DND-41 (cell line): Measurements from ENCODE around the gene FBXO39.

ENCODE experiments used
- ATAC-seq: fragments of 200-7000 bp; cut with Tn5 transposase; 3 replicates; pipeline ENCODE4 v1.9.1; 2021; ENCODE audit warnings: low read depth; ENCODE audit not compliant: insufficient read depth
- DNase-seq: peaks from one replicate; pipeline ENCODE4 v3.0.0-alpha.2; 2020
- H2AFZ ChIP-seq: 2 replicates; pipeline ENCODE4 v1.6.0; 2012; ENCODE audit warnings: low read depth, low read length
- H3K27ac ChIP-seq: 2 replicates; pipeline ENCODE4 v1.5.1; 2012; ENCODE audit warnings: low read length, inconsistent platforms
- H3K27me3 ChIP-seq: fragments of 200-600 bp; sonication (generic); 2 replicates; pipeline ENCODE4 v1.6.0; 2012; ENCODE audit warnings: low read length, mild to moderate bottlenecking, inconsistent platforms; ENCODE audit not compliant: insufficient read depth, poor library complexity
- H3K36me3 ChIP-seq: 2 replicates; pipeline ENCODE4 v1.5.1; 2012; ENCODE audit warnings: low read length, inconsistent platforms; ENCODE audit not compliant: insufficient read depth
- H3K4me1 ChIP-seq: 2 replicates; pipeline ENCODE4 v1.5.1; 2012; ENCODE audit warnings: mild to moderate bottlenecking, low read length; ENCODE audit not compliant: insufficient read depth
- H3K4me2 ChIP-seq: 2 replicates; pipeline ENCODE4 v1.6.0; 2012; ENCODE audit warnings: mild to moderate bottlenecking, moderate library complexity, low read length, inconsistent platforms; ENCODE audit not compliant: insufficient read depth
- H3K4me3 ChIP-seq, 2 experiments: fragments of 200-600 bp in 1 of 2; shearing (Covaris generic) in 1 of 2; 2 replicates each; pipeline ENCODE4 v1.5.1; 2012 to 2016; ENCODE audit warnings: inconsistent platforms in 2 of 2, low read length in 2 of 2, mild to moderate bottlenecking in 2 of 2, low read depth in 1 of 2, moderate library complexity in 1 of 2
- H3K79me2 ChIP-seq: 2 replicates; pipeline ENCODE4 v1.6.0; 2012; ENCODE audit warnings: low read length, inconsistent platforms; ENCODE audit not compliant: insufficient read depth
- H3K9ac ChIP-seq: 2 replicates; pipeline ENCODE4 v1.6.0; 2012; ENCODE audit warnings: low read depth, mild to moderate bottlenecking, inconsistent platforms, low read length, moderate library complexity
- H3K9me3 ChIP-seq: 2 replicates; pipeline ENCODE4 v1.5.1; 2012; ENCODE audit warnings: low read length, moderate library complexity, mild to moderate bottlenecking, inconsistent platforms; ENCODE audit not compliant: insufficient read depth, severe bottlenecking
- H4K20me1 ChIP-seq: 2 replicates; pipeline ENCODE4 v1.6.0; 2012; ENCODE audit warnings: low read length; ENCODE audit not compliant: insufficient read depth
- CTCF ChIP-seq: IDR thresholded peaks from 2 replicates; pipeline ENCODE4 v1.5.1; 2012; ENCODE audit warnings: borderline replicate concordance, low read length, moderate library complexity, mild to moderate bottlenecking; ENCODE audit not compliant: poor library complexity, severe bottlenecking; ENCODE audit errors: extremely low read depth
- EZH2 ChIP-seq: IDR thresholded peaks from 3 replicates; pipeline ENCODE4 v1.6.1; 2012; ENCODE audit warnings: borderline replicate concordance, low read depth, mild to moderate bottlenecking, moderate library complexity, low read length, inconsistent platforms; ENCODE audit not compliant: severe bottlenecking

Gene FBXO39

GRCh38 chr17:6818938-6819337, 42.9 kb downstream of the FBXO39 start:
- no peak for DNase-seq
- Histone ChIP-seq H3K4me1 (no peaks in the 10 kb centered on the region), H3K27me3 (no peaks in the 10 kb centered on the region), H3K79me2 (no peaks in the 10 kb centered on the region), H3K27ac (no peak overlapping the region), H3K4me2 (no peak overlapping the region), H3K9me3 (no peaks in the 10 kb centered on the region), H3K9ac (no peak overlapping the region), H3K36me3 (no peaks in the 10 kb centered on the region), H3K4me3 (no peak overlapping the region), H4K20me1 (no peaks in the 10 kb centered on the region), H2AFZ (no peak overlapping the region)
- ATAC-seq: no peak
- TF ChIP-seq CTCF (no peak), EZH2 (no peak)

GRCh38 chr17:6823011-6823442, 47.0 kb downstream of the FBXO39 start:
- Histone ChIP-seq H3K27ac (no peak overlapping the region), H3K36me3 (no peaks in the 10 kb centered on the region), H3K9me3 (no peaks in the 10 kb centered on the region), H3K4me2 (no peak overlapping the region), H4K20me1 (no peaks in the 10 kb centered on the region), H3K27me3 (no peaks in the 10 kb centered on the region), H3K4me3 (no peak overlapping the region), H2AFZ (no peak overlapping the region), H3K9ac (no peak overlapping the region), H3K4me1 (no peaks in the 10 kb centered on the region), H3K79me2 (no peaks in the 10 kb centered on the region)
- ATAC-seq: no peak
- TF ChIP-seq CTCF (no peak), EZH2 (no peak)
- DNase-seq: no peak

- no peaks in the 10 kb centered on the region for H4K20me1 ChIP-seq
- no peak for ATAC-seq
Observed at GRCh38 chr17:6830383-6830986, 54.5 kb downstream of the FBXO39 start.

More at GRCh38 chr17:6830383-6830986, 54.5 kb downstream of the FBXO39 start:
- Histone ChIP-seq H3K9me3 (no peaks in the 10 kb centered on the region), H3K27me3 (peaks cover 36% of the 10 kb centered on the region), H3K36me3 (no peaks in the 10 kb centered on the region), H2AFZ (no peak overlapping the region), H3K4me2 (no peak overlapping the region), H3K27ac (no peak overlapping the region), H3K79me2 (no peaks in the 10 kb centered on the region), H3K4me1 (no peaks in the 10 kb centered on the region), H3K4me3 (no peak overlapping the region), H3K9ac (no peak overlapping the region)
- no peak for TF ChIP-seq CTCF
- no peak for TF ChIP-seq EZH2
- DNase-seq: no peak
